Tibial nerve (tissue), 4 donors: ENCODE data around the gene SETD2. TPM values are rescaled to one million over a fixed set of nuclear protein-coding genes. Genes with fewer than 3 reads are reported as not detected.
A peak's percentile ranks its signal among the peaks of the same experiment; 100 is the strongest.
"Not testable (repeated sequence)": the region's sequence is repeated elsewhere in the genome, so short reads cannot be mapped to it uniquely, and the experiment has no call there.

Experiments
- DNase-seq, 2 donors: peaks; one replicate each; pipeline ENCODE4 v3.0.0-alpha.2; 2019; ENCODE audit warnings: low spot score in 2 of 2
- H3K27ac ChIP-seq, 4 donors: fragments of 200-600 bp; sonication (generic) in 3 of 4; one replicate each; pipeline ENCODE4 v1.5.1; 2017 to 2019; ENCODE audit warnings: mild to moderate bottlenecking in 1 of 4
- H3K27me3 ChIP-seq, 2 donors: fragments of 200-600 bp; sonication (generic) in 1 of 2; one replicate each; pipeline versions ENCODE4 v1.5.1 to v1.6.0; 2017 to 2019
- H3K36me3 ChIP-seq, 3 donors: fragments of 200-600 bp; sonication (generic); one replicate each; pipeline ENCODE4 v1.5.1; 2018 to 2019
- H3K4me1 ChIP-seq, 4 donors: fragments of 200-600 bp; sonication (generic) in 3 of 4; one replicate each; pipeline ENCODE4 v1.5.1; 2017 to 2019
- H3K4me3 ChIP-seq, 4 donors: fragments of 200-600 bp; sonication (generic) in 3 of 4; one replicate each; pipeline ENCODE4 v1.5.1; 2017 to 2019; ENCODE audit warnings: mild to moderate bottlenecking in 1 of 4, moderate library complexity in 1 of 4
- H3K9me3 ChIP-seq, 4 donors: fragments of 200-600 bp; sonication (generic) in 3 of 4; one replicate each; pipeline ENCODE4 v1.5.1; 2017 to 2019
- CTCF ChIP-seq, 5 experiments: fragments of 200-600 bp in 3 of 5; fragments of 450-650 bp in 2 of 5; sonication (generic) in 3 of 5; IDR thresholded peaks; one replicate each; pipeline ENCODE4 v1.5.1; 2016 to 2019; ENCODE audit warnings: antibody characterized with exemption in 5 of 5, mild to moderate bottlenecking in 3 of 5, moderate library complexity in 2 of 5
- EP300 ChIP-seq, 2 donors: sonication (generic); formaldehyde crosslinking; IDR thresholded peaks; one replicate each; pipeline ENCODE4 v1.6.1; 2017; ENCODE audit warnings: antibody characterized with exemption in 2 of 2, mild to moderate bottlenecking in 1 of 2
- POLR2A ChIP-seq, 2 donors: fragments of 450-650 bp; IDR thresholded peaks; one replicate each; pipeline ENCODE4 v1.6.1; 2017; ENCODE audit warnings: antibody characterized with exemption in 2 of 2, mild to moderate bottlenecking in 2 of 2, moderate library complexity in 2 of 2
- WGBS, 2 donors: methylation state at CpG; one replicate each; pipeline ENCODE4 v1.1.5; 2018; 5-methylcytosine and 5-hydroxymethylcytosine counted together
- total RNA-seq, 4 donors: library from RNA; depleted of rRNA; stranded (reverse); fragments of >200 nt; gene quantifications; one replicate each; pipeline ENCODE4 v1.1.0, GENCODE V29; 2016

The SETD2 gene
- total RNA-seq, result 10 to 100 TPM; 55.5 to 69.6 (median 64.7) TPM

- TF ChIP-seq POLR2A (IDR thresholded peaks at IDR 0.05), result peak; percentile 32 to 54
- peak; percentile 26 to 81 (median 37) for TF ChIP-seq CTCF (IDR thresholded peaks at IDR 0.05)
- TF ChIP-seq EP300 (IDR thresholded peaks at IDR 0.05), result peak in 1 of 2 donors; percentile 80
- H3K9me3 ChIP-seq, result no peaks in the 10 kb centered on the region
- H3K4me3 ChIP-seq, result peak within 1 kb of the TSS; percentile 63 to 99 (median 91)
- no peaks in the 10 kb centered on the region for H3K36me3 ChIP-seq
- no peaks in the 10 kb centered on the region for H3K27me3 ChIP-seq
- H3K4me1 ChIP-seq, result peaks cover 0 to 61% (median 34%) of the 10 kb centered on the region in 4 donors
- peak; percentile 85 to 88 for DNase-seq
- 0% methylated on average over 46 to 70 of the region's 95 CpGs for WGBS, 2 donors
- peak within 1 kb of the TSS; percentile 74 to 98 (median 96) for H3K27ac ChIP-seq
These were observed at the start of gene SETD2 for GRCh38 chr3:47164007-47164881. TSS of gene SETD2 (minus strand) at chr3:47164113. CDS start at chr3:47163924, 189 bp downstream.

- H3K36me3 ChIP-seq, result no peaks in the 10 kb centered on the region
- H3K27me3 ChIP-seq, result no peaks in the 10 kb centered on the region
- H3K4me1 ChIP-seq, result no peaks in the 10 kb centered on the region
- H3K9me3 ChIP-seq, result no peaks in the 10 kb centered on the region
- no peak for TF ChIP-seq EP300 (IDR thresholded peaks at IDR 0.05)
- no peak for TF ChIP-seq POLR2A (IDR thresholded peaks at IDR 0.05)
- TF ChIP-seq CTCF (IDR thresholded peaks at IDR 0.05), result no peak
- no peak for DNase-seq
- H3K27ac ChIP-seq, result no peak overlapping the region
- no peak overlapping the region for H3K4me3 ChIP-seq
- 89 to 91% methylated on average over 3 of the region's 3 CpGs for WGBS, 2 donors
These were observed 47.0 kb upstream of the SETD2 start for GRCh38 chr3:47210863-47211405.

- not testable (repeated sequence) for H3K27ac ChIP-seq, DNase-seq, H3K4me3 ChIP-seq, H3K27me3 ChIP-seq, H3K4me1 ChIP-seq, H3K9me3 ChIP-seq, H3K36me3 ChIP-seq
- 87 to 94% methylated on average over 5 of the region's 5 CpGs for WGBS, 2 donors
These were observed 42.1 kb upstream of the SETD2 start for GRCh38 chr3:47206022-47206421.

- Histone ChIP-seq H3K9me3 (no peaks in the 10 kb centered on the region), H3K36me3 (no peaks in the 10 kb centered on the region), H3K4me1 (no peaks in the 10 kb centered on the region), H3K4me3 (no peak overlapping the region), H3K27me3 (no peaks in the 10 kb centered on the region), H3K27ac (no peak overlapping the region)
- TF ChIP-seq POLR2A (IDR thresholded peaks at IDR 0.05), result no peak
- no peak for TF ChIP-seq EP300 (IDR thresholded peaks at IDR 0.05)
- no peak for TF ChIP-seq CTCF (IDR thresholded peaks at IDR 0.05)
- DNase-seq, result no peak
These were observed 41.0 kb upstream of the SETD2 start for GRCh38 chr3:47204875-47205274.

GRCh38 chr3:47202542-47202941 is 38.6 kb upstream of the SETD2 start:
- WGBS, 2 donors, result 92 to 100% methylated on average over 3 of the region's 3 CpGs
- no peaks in the 10 kb centered on the region for H3K9me3 ChIP-seq
- TF ChIP-seq POLR2A (IDR thresholded peaks at IDR 0.05) (no peak), EP300 (IDR thresholded peaks at IDR 0.05) (no peak), CTCF (IDR thresholded peaks at IDR 0.05) (no peak)
- DNase-seq, result no peak
- H3K27ac ChIP-seq, result no peak overlapping the region
- H3K36me3 ChIP-seq, result no peaks in the 10 kb centered on the region
- H3K4me3 ChIP-seq, result no peak overlapping the region
- no peaks in the 10 kb centered on the region for H3K27me3 ChIP-seq
- H3K4me1 ChIP-seq, result no peaks in the 10 kb centered on the region
